Kidney epithelial cell (primary cell): Measurements from ENCODE around the gene APLP1. TPM values are rescaled to one million over a fixed set of nuclear protein-coding genes. Genes with fewer than 3 reads are reported as not detected.

ENCODE experiments used
- DNase-seq: peaks from one replicate; pipeline ENCODE4 v3.0.0-alpha.2; 2010; ENCODE audit warnings: low read depth
- H3K27me3 ChIP-seq: 2 replicates; pipeline ENCODE4 v1.6.0; 2011; ENCODE audit warnings: low read length; ENCODE audit not compliant: control insufficient read depth, insufficient read depth
- H3K36me3 ChIP-seq: 2 replicates; pipeline ENCODE4 v1.5.1; 2011; ENCODE audit warnings: low read length; ENCODE audit not compliant: control insufficient read depth, insufficient read depth
- H3K4me3 ChIP-seq: 2 replicates; pipeline ENCODE4 v1.5.1; 2011; ENCODE audit warnings: low read depth, mild to moderate bottlenecking, control low read depth, low read length
- CTCF ChIP-seq: IDR thresholded peaks from 2 replicates; pipeline ENCODE4 v1.5.1; 2011; ENCODE audit warnings: mild to moderate bottlenecking, moderate library complexity, low read length, control low read depth, inconsistent platforms; ENCODE audit not compliant: insufficient read depth, poor library complexity, severe bottlenecking
- total RNA-seq: library from RNA; depleted of rRNA; stranded (reverse); fragments of >200 nt; gene quantifications from 2 replicates; pipeline ENCODE4 v1.2.3, GENCODE V29; 2015

Gene APLP1
- total RNA-seq, 1 donor from 2014 or later: 9.3 TPM

- TF ChIP-seq CTCF: no peak
- Histone ChIP-seq H3K36me3 (peaks cover 1% of the 10 kb centered on the region), H3K4me3 (peak overlapping the region; percentile 54), H3K27me3 (no peaks in the 10 kb centered on the region)
- no peak for DNase-seq
Measured at GRCh38 chr19:35898499-35898809, 30.1 kb downstream of the APLP1 start.

- Histone ChIP-seq H3K4me3 (peak overlapping the region; percentile 54), H3K36me3 (peaks cover 1% of the 10 kb centered on the region), H3K27me3 (no peaks in the 10 kb centered on the region)
- DNase-seq: peak; percentile 72
- no peak for TF ChIP-seq CTCF
Measured at GRCh38 chr19:35899547-35900214, 31.3 kb downstream of the APLP1 start.

- no peak for TF ChIP-seq CTCF
- Histone ChIP-seq H3K27me3 (no peaks in the 10 kb centered on the region), H3K36me3 (no peaks in the 10 kb centered on the region), H3K4me3 (no peak overlapping the region)
- no peak for DNase-seq
Measured at GRCh38 chr19:35901055-35901644, 32.8 kb downstream of the APLP1 start.

GRCh38 chr19:35901854-35902661, 33.7 kb downstream of the APLP1 start, which contains the start of gene HCST:
HCST (plus strand) TSS chr19:35902529; CDS start chr19:35902594, 65 bp downstream.
- DNase-seq: no peak
- H3K4me3 ChIP-seq: peak within 1 kb of the TSS; percentile 15
- H3K27me3 ChIP-seq: no peaks in the 10 kb centered on the region
- TF ChIP-seq CTCF: no peak
- no peaks in the 10 kb centered on the region for H3K36me3 ChIP-seq

GRCh38 chr19:35902870-35903475, 34.6 kb downstream of the APLP1 start:
- H3K4me3 ChIP-seq: no peak overlapping the region
- H3K27me3 ChIP-seq: no peaks in the 10 kb centered on the region

More at GRCh38 chr19:35902870-35903475, 34.6 kb downstream of the APLP1 start:
- no peaks in the 10 kb centered on the region for H3K36me3 ChIP-seq
- DNase-seq: no peak
- no peak for TF ChIP-seq CTCF
